Endothelial cell (in vitro differentiated cells): Measurements from ENCODE around the gene TSPEAR. TPM values are rescaled to one million over a fixed set of nuclear protein-coding genes. Genes with fewer than 3 reads are reported as not detected.

Experiments used
- DNase-seq: peaks from one replicate; pipeline ENCODE4 v3.0.0; 2021; ENCODE audit warnings: low spot score
- H3K27ac Mint-ChIP-seq: one replicate; pipeline ENCODE4 v1.8.0; 2021; ENCODE audit warnings: mixed read lengths, inconsistent platforms; ENCODE audit not compliant: unreplicated experiment
- H3K27me3 Mint-ChIP-seq: one replicate; pipeline ENCODE4 v1.8.0; 2021; ENCODE audit warnings: mild to moderate bottlenecking, moderate library complexity, mixed read lengths, inconsistent platforms; ENCODE audit not compliant: unreplicated experiment
- H3K36me3 Mint-ChIP-seq: one replicate; pipeline ENCODE4 v1.8.0; 2021; ENCODE audit warnings: mild to moderate bottlenecking, low read depth, mixed read lengths, inconsistent platforms; ENCODE audit not compliant: unreplicated experiment
- H3K4me1 Mint-ChIP-seq: one replicate; pipeline ENCODE4 v1.8.0; 2021; ENCODE audit warnings: mild to moderate bottlenecking, mixed read lengths, inconsistent platforms; ENCODE audit not compliant: unreplicated experiment
- H3K4me3 Mint-ChIP-seq: one replicate; pipeline ENCODE4 v1.8.0; 2021; ENCODE audit warnings: mild to moderate bottlenecking, mixed read lengths, inconsistent platforms; ENCODE audit not compliant: unreplicated experiment
- H3K9me3 Mint-ChIP-seq: one replicate; pipeline ENCODE4 v1.8.0; 2021; ENCODE audit warnings: mixed read lengths, inconsistent platforms; ENCODE audit not compliant: unreplicated experiment
- CTCF ChIP-seq: fragments of 200-600 bp; sonication (generic); IDR thresholded peaks from one replicate; pipeline ENCODE4 v1.5.0; 2021; ENCODE audit warnings: antibody characterized with exemption; ENCODE audit not compliant: unreplicated experiment
- total RNA-seq: library from RNA; stranded (reverse); fragmentation: NEBNext Ultra II Directional; extraction: Animal tissue kit (Norgen Biotek cat#: 25700); gene quantifications from one replicate; pipeline ENCODE4 v1.2.1, GENCODE V29; 2021; ENCODE audit not compliant: unreplicated experiment

Gene TSPEAR
- total RNA-seq, 1 donor from 2014 or later = not detected

GRCh38 chr21:44589094-44589493 is 122.3 kb downstream of the TSPEAR start:
- Mint-ChIP-seq H3K4me1 (peaks cover 2% of the 10 kb centered on the region), H3K36me3 (peaks cover 4% of the 10 kb centered on the region), H3K27me3 (peaks cover 6% of the 10 kb centered on the region), H3K27ac (no peak overlapping the region), H3K9me3 (no peaks in the 10 kb centered on the region), H3K4me3 (no peak overlapping the region)
- TF ChIP-seq CTCF = no peak
- DNase-seq = no peak

- Mint-ChIP-seq H3K27ac (no peak overlapping the region), H3K9me3 (no peaks in the 10 kb centered on the region), H3K4me3 (no peak overlapping the region), H3K4me1 (no peaks in the 10 kb centered on the region), H3K36me3 (peaks cover 4% of the 10 kb centered on the region), H3K27me3 (peaks cover 3% of the 10 kb centered on the region)
- no peak for TF ChIP-seq CTCF
- DNase-seq = no peak
These were observed 125.5 kb downstream of the TSPEAR start for GRCh38 chr21:44585892-44586291.

GRCh38 chr21:44583800-44584147 is 127.6 kb downstream of the TSPEAR start:
- no peak overlapping the region for H3K27ac Mint-ChIP-seq
- DNase-seq = no peak
- H3K9me3 Mint-ChIP-seq = no peaks in the 10 kb centered on the region
- TF ChIP-seq CTCF = no peak
- peaks cover 6% of the 10 kb centered on the region for H3K27me3 Mint-ChIP-seq
- H3K4me3 Mint-ChIP-seq = no peak overlapping the region
- H3K36me3 Mint-ChIP-seq = peaks cover 4% of the 10 kb centered on the region
- no peaks in the 10 kb centered on the region for H3K4me1 Mint-ChIP-seq

GRCh38 chr21:44583089-44583799 is 128.1 kb downstream of the TSPEAR start:
- Mint-ChIP-seq H3K4me3 (no peak overlapping the region), H3K9me3 (no peaks in the 10 kb centered on the region), H3K4me1 (no peaks in the 10 kb centered on the region), H3K36me3 (peaks cover 4% of the 10 kb centered on the region), H3K27ac (no peak overlapping the region), H3K27me3 (peaks cover 6% of the 10 kb centered on the region)
- no peak for DNase-seq
- TF ChIP-seq CTCF = no peak

GRCh38 chr21:44582055-44582454 is 129.3 kb downstream of the TSPEAR start:
- no peaks in the 10 kb centered on the region for H3K9me3 Mint-ChIP-seq
- no peak overlapping the region for H3K4me3 Mint-ChIP-seq
- peaks cover 4% of the 10 kb centered on the region for H3K36me3 Mint-ChIP-seq
- H3K27ac Mint-ChIP-seq = no peak overlapping the region
- no peaks in the 10 kb centered on the region for H3K4me1 Mint-ChIP-seq
- no peak for TF ChIP-seq CTCF
- peaks cover 6% of the 10 kb centered on the region for H3K27me3 Mint-ChIP-seq
- no peak for DNase-seq
